Measurements from ENCODE around the gene TNFRSF1B. TPM values are rescaled to one million over a fixed set of nuclear protein-coding genes. Genes with fewer than 3 reads are reported as not detected.

TNFRSF1B gene
- polyA plus RNA-seq, 1 donor, result 11.8 TPM

- DNase-seq (ENCODE audit: low read depth), result no peak
These were observed 8.4 kb downstream of the TNFRSF1B start for GRCh38 chr1:12174924-12175810.

DNA sequence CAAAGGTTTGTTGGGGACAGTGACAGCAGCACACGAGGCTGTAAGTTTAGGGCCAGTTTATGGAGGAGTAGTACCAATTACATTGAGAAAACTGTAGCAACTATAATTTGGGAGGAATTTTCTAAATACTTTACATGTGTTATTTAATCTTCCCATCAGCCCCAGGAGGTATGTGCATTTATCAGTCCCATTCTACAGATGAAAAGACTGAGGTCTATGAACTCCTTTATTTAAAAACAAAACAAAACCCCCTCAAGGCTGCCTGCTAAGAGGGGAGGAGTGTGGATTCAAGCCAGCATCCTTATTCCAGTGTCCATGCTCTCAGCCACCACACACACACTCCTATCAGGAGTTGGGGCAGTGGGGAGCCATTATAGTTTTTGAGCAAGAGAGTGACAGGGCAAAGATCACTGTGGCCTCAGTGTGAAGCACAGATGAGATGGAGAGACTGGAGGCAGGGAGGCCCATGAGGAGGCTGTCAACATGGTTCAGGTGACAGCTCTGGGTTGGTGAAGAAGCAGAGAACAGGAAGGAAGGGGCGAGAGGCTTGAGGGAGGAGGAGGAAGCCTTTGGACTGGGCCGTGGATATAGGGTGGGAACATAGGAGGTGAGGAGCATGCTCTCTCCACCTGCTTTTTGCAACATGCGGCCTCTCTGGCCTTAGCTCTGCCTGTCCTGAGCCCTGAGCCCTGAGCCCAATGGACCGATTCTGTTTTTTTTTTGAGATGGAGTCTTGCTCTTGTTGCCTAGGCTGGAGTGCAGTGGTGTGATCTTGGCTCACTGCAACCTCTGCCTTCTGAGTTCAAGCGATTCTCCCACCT, 9.7 kb downstream of the TNFRSF1B start:
- no peak for DNase-seq (ENCODE audit: low read depth)

DNA sequence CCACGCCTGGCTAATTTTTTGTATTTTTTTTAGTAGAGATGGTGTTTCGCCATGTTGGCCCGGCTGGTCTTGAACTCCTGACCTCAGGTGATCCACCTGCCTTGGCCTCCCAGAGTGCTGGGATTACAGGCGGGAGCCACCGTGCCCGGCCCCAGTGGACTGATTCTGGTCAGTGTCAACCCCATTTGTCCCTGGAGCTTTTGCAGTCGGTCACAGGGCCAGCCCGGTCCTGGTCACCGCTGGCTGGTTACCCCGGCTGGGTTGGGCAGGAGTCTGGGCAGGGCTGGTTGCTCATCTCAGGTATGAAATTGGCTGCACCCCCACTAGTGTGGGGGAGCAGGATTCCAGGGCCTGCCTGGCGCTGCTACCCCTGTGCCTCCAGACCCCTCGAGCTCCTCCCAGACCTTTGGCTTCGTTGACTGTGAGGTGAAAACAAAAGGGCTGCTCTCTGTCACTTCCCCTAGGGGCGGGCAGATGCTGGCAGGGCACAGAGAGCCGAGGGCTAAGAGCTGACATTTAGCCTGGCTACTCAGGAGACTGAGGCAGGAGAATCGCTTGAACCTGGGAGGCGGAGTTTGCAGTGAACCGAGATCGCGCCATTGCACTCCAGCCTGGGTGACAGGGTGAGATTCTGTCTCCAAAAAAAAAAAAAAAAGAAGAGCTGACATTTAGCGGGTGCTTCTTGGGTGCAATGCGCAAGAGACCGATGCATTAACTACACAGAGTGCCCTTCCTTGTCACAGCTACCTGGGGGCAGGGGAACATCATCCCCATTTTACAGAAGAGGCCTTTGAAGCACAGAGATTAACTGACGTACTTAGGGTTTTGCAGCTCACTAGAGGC, 10.6 kb downstream of the TNFRSF1B start:
- DNase-seq (ENCODE audit: low read depth), result no peak

GRCh38 chr1:12177999-12178441, 11.2 kb downstream of the TNFRSF1B start:
- DNase-seq (ENCODE audit: low read depth), result no peak

DNA sequence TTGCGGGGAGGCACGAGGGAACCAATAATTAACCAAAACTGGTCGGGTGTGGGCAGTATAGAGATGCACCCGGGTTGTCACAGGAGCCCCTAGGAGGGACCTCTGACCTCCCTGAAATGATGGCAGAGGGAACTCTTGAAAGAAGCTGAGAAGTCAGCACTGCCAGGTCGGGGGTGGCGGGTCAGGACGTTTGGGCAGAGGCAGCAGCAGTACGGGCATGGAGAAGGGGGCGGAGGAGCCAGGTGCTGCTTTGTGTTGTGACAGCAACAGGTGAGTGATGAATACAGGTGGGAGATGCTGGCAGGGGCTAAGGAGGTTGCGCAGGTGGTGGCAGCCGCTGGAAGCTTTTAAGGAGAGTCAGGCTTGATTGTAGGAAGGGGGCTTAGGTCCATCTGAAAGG, 11.7 kb downstream of the TNFRSF1B start:
- DNase-seq (ENCODE audit: low read depth), result no peak

GRCh38 chr1:12179111-12179519, 12.3 kb downstream of the TNFRSF1B start:
- no peak for DNase-seq (ENCODE audit: low read depth)

DNA sequence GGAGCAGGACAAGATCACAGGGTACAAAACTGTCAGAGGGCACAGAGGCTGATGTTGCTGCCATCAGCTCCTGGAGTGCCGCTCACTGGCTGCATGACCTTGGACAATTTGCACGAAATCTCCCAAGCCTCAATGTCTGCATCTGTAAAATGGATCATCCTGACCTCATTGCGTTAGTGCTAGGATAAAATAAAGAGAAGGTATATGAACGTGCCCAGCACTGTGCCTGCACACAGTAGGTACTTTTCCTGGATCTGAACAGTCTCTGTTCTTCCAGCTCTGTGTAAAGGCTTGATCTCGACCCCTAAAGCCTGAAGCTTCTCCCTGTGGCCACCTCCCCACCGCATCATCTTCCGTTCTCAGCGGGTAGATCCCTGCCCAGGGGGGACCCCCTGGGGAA, 12.9 kb downstream of the TNFRSF1B start:
- no peak for DNase-seq (ENCODE audit: low read depth)

- no peak for DNase-seq (ENCODE audit: low read depth)
These were observed 13.5 kb downstream of the TNFRSF1B start for GRCh38 chr1:12180315-12180714.

DNA sequence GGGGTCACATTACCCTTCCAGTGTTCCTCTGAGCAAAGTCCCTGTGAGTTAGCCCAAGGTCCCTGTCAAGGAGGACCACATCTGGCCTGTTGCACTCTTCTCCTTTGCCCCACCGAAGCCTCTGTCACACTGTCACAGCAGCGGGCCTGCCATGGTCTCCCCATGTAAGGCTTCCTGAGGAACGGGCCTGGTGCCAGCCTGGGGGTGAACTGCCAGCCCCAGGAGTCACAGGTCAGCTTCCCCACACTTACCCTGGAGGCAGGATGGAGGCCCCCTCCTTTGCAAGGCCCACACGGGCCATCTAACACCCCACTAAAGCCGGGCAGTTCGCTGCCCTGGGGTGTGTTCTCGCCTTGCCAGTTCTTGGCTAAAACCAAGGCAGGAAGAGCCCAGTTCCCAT, 14.1 kb downstream of the TNFRSF1B start:
- DNase-seq (ENCODE audit: low read depth), result no peak

GRCh38 chr1:12181568-12181967, 14.8 kb downstream of the TNFRSF1B start:
- DNase-seq (ENCODE audit: low read depth), result no peak

- no peak for DNase-seq (ENCODE audit: low read depth)
These were observed 15.7 kb downstream of the TNFRSF1B start for GRCh38 chr1:12182410-12182984.

- no peak for DNase-seq (ENCODE audit: low read depth)
These were observed 16.5 kb downstream of the TNFRSF1B start for GRCh38 chr1:12183095-12183794.

DNA sequence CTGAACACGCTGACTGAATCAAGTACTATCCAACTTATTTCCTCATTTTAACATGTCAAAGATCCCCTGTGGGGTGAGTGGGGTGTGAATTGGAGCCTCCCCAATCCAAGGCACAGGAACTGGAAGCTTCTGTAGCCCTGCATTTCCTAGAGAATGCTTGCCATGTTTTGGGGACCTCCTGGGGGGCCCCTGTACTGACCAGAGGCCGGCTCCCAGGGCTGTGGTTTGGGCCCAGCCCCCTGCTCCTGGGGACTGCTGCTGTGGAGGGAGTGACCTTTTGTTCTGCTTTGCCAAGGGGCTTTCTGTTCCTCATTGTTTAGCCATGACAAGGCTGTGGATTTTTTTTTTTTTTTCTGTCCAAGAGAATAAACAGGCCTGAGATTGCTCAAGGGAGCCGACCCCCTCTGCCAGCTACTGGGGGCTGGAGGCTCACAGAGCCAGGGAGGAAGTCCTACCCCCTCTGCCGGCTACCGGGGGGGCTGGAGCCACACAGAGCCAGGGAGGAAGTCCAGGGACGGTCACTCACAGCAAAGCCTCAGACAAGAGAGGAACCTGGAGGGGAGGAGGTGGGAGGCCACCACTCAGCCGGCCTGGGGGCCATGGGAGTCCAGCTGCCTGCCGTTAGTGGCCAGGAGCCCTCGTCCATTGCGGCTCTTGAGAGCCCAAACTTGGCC, 17.4 kb downstream of the TNFRSF1B start:
- no peak for DNase-seq (ENCODE audit: low read depth)

- no peak for DNase-seq (ENCODE audit: low read depth)
These were observed 18.5 kb downstream of the TNFRSF1B start for GRCh38 chr1:12185036-12185917.

- no peak for DNase-seq (ENCODE audit: low read depth)
These were observed 19.3 kb downstream of the TNFRSF1B start for GRCh38 chr1:12185918-12186678.

DNA sequence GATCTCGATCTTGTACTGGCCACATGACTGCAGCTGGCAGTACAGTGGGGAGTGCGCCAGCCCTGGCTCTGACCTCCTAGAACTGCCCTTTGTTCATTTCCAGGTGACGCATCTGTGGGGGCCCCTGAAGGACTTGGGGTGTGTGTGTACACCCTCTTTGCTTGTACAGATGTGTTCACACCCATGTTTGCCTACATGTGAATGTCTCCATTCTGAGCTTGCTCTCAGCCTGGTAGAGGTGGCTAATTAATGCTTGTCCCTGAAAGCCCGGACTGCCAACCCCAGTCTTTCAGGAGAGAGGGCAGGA, 19.8 kb downstream of the TNFRSF1B start:
- DNase-seq (ENCODE audit: low read depth), result no peak

- DNase-seq (ENCODE audit: low read depth), result no peak
These were observed 21.3 kb downstream of the TNFRSF1B start for GRCh38 chr1:12188115-12188514.

- no peak for DNase-seq (ENCODE audit: low read depth)
These were observed 22.0 kb downstream of the TNFRSF1B start for GRCh38 chr1:12188657-12189327.
